NCI-H2227 (cell line): ENCODE data around the gene FNDC5.

Experiments used
- DNase-seq: peaks from one replicate; lab custom pipeline; 2025; ENCODE audit not compliant: unreplicated experiment; lab: John Stamatoyannopoulos, UW

The FNDC5 gene

DNA sequence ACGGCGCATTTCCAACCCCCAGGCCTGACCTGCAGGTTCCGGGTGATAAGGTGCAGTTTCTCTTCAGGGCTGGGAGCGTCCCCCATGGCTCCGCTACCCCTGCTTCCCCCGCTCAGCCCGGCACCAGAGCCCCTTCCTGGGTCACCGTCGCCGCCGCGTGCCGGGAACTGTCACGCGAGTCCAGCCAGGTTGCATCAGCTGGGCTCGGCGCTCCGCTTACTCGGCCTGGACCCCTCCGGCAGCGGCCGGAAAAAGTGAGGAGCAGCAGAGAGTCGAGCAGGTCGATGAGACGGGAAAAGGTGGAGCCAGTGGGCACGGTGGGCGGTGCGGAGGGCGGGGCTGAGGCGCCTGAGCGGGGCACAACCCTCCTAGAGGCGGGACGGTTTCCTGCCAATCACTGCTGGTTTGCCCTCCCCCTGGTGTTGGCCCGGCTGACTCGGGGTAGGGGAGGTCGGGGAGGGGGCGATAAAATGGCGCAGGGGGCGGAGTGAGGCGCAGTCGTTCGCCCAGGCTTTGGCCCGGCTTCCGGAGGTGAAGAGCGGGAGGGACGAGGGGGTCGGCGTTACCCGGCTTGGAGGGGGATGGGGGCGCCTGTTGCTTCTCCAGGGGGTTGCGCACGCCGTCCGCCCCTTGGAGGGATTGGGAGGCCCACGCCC, 53.4 kb downstream of the FNDC5 start, which contains the start of the genes S100PBP and YARS1:
TSS of gene S100PBP (plus strand) at position 495 of the 656 bp plus-strand sequence. CDS start 8,447 bp downstream, outside the sequence.
TSS of gene YARS1 (minus strand) at position 200 of the 656 bp plus-strand sequence. CDS start at position 86, 114 bp downstream.
- DNase-seq, result peak; percentile 98

DNA sequence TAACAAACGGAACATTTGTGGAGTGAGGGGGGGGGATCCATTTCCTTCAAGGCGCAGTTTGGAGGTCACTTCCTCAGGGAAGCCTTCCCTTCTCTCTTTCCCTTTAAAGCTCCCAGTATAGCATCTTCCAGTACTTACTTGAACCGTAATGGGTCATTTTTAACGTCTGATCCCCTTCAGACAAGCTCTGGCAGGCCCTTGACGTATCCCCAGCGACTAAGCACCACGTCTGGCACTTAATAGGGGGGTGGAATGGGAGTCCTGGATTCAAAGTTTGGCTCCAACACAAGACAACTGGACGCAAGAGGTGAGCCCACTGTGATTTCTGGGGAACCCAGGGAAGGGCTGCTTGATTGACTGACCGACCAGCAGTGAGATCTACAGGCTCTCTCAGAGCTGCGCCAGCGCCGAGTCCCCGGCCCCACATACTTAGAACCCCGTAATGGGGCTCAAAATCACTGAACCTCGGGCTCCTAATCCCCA, 54.0 kb downstream of the FNDC5 start:
- peak; percentile 59 for DNase-seq

DNA sequence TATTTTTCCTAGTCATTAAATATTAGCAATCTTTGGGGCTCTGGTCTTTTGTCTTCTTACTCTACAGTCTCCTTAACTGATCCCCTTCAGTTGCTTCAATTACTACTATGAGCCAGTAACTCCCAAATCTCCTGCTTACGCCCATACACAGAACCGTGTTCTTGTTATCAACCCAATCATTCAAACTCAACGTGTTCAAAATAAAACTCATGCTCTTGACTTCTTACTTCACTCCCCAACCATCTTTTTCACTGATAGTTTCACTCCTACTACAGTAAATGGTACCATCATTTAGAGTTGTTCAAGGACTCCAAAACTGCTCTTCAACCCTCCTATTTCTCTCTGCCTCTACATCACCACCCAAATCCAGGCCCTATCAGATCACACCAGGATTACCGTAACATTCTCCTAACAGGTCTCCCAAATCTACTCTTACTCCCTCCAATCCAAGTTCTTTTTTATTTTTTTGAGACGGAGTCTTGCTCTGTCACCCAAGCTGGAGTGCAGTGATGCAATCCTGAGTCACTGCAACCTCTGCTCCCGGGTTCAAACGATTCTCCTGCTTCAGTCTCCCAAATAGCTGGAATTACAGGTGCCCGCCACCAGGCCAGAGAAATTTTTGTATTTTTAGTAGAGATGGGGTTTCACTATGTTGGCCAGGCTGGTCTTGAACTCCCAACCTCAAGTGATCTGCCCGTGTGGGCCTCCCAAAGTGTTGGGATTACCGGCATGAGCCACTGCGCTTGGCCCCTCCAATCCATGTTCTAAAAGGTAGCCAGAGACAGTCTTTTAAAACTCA, 56.6 kb downstream of the FNDC5 start:
- no peak for DNase-seq
